ENCODE results near the gene EXOC2. TPM values are rescaled to one million over a fixed set of nuclear protein-coding genes. Genes with fewer than 3 reads are reported as not detected.
"Not testable (repeated sequence)": the region's sequence is repeated elsewhere in the genome, so short reads cannot be mapped to it uniquely, and the experiment has no call there.

EXOC2 gene
- polyA plus RNA-seq, 1 donor = 22.3 TPM

DNA sequence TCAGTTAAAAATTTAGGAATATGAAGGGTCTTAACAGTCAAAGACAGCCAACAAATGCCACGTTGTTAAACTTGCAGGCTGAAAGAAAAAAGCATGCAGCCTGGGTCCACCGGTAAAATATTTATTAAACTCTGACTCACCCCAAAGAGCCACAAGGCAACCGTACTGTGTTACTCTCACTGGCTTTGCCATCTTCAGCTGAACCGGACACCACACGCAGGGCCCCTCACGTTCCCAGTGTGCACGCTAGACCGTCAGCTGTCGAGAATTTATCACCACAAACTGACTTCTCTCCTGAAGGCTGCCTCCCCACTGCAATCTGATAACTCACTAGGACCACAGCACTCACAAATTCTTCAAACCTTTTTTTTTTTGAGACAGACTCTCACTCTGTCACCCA, 66.7 kb downstream of the EXOC2 start:
- no peak for DNase-seq

DNA sequence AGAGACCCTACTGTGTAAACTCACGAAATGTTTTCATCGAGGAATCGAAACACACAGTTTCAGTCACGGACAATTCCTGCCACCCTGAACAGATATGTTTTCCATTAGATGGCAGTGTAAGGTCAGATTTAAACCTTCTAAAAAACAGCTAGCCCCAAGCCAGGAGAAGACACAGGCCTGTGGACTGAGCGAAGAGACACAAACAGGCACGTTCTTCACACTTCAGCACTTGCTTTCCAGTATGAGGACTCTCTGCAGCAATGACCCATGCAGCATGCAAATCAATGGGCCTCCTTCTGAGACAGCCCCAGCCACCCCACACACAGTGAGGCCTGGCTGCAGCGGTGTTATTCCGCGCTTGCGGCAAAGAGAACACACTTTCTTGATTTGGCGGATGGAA, 68.0 kb downstream of the EXOC2 start:
- DNase-seq = no peak

DNA sequence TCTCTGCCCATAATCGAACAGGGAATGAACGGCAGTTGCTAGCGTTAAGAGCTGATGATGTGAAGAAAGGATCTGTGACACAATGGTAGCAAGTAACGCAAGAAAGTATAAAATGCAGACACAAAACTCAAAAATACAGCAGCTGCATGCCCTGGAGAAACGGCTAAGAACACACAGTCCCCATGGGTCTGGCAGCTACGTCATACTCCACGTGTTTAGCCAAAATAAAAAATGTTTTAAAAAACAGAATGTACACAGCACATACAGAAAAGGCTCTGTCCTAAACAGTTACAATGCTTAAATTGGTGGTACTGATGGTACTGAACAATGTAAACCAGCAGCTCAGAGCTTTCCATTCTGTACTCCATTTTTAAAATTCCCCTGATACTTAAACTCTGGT, 70.5 kb downstream of the EXOC2 start:
- DNase-seq = peak; percentile 9

- DNase-seq = no peak
Observed at GRCh38 chr6:621931-622330, 71.0 kb downstream of the EXOC2 start.

DNA sequence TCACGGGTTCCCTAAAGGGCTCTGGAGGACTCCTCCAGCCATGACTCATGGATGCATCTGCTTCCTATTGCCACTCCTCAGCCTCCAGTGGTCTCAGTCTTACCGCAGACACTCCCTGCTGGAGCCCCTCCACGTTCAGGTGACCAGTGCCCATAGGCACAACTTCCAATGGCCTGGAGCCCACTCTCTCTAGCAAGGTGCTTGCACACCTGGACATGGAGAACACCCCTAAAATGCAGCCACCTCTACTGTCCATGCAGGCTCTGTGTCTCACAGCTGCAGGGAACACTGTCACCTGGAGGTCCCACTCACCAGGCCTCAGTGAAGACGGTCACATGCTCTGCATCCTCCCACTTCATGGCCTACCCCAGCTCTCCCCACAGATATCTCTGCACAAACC, 72.0 kb downstream of the EXOC2 start:
- DNase-seq = no peak

DNA sequence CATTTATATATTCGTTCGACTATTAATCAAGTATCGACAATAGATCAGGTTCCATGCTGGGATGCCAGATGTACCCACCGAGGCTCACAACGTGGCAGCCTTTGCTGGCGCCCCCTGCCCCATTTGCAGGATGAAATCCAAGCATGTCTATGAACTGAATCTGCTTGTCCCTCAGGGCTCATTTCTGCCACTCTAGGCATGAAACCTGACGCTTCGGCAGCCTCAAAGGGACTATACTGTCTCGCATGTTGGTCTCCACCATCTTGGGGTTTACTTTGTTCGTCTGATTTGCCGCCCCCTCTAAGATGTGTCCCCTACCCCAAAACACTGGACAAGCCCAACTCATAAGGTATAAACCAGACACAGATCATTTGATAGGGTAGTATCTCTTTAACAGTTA, 72.8 kb downstream of the EXOC2 start:
- DNase-seq = no peak

DNA sequence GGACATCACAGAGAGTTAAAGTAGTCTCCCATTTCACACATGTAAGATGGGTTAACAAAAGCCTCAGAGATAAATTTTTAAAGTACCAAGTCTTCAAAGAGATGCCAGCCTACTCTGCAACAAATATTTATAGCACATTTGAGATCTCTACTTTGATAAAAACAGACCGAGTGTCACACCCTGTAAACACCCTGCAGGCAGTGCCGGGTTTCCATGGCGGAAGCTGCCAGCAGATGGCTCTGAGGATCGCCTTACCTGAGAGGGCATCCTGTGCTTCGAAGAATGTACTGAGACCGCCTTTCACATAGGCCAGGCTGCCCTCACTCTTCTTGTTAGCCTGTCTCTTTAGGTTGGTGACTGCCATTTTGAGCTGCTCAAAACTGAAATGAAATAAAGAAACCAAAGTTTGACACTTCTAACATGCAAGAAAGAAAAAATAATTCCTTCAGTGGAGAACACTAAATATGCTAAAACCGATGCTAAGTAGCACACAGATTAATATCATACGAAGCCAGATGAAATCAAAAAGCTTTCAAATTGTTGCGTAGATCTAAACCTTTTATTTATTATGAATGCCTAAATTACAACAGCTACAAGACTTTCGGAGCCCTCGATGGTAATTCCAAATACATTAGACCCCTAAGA, 75.4 kb downstream of the EXOC2 start:
- no peak for DNase-seq

- DNase-seq = no peak
Observed at GRCh38 chr6:613981-614380, 79.0 kb downstream of the EXOC2 start.

DNA sequence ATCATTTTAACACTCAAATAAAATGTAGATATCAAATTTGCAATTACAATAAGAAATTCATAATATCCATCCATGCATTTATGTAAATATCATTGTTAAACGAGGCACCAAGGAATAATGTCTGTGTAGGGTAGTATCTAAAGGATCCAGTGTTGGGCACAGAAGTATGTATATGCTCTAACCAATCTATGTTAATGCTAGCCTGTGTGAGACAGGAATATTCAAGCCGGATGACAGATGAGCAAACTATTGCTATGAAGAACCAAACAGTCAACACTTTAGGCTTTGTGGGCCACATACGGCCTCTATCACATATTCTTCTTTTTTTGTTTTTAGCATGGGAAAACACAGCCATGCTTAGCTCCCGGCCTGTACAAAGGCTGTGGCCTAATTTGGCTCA, 81.0 kb downstream of the EXOC2 start:
- no peak for DNase-seq

DNA sequence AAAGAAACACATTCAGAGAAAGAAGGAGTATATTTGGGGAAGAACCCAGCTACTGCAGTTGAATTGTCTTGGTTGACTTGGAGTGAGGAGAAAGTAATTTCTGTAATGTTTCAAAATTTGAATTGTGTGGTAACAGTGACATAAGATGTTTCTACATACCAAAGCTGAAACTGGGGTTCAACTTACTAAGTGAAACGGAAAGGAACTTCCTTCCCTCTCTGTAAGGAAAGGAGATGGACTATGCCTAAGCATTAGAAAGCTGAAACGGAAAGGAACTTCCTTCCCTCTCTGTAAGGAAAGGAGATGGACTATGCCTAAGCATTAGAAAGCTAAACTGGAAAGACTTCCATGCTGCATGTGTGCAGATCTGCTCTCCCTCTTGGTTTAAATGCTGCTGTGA, 82.1 kb downstream of the EXOC2 start:
- no peak for DNase-seq

DNA sequence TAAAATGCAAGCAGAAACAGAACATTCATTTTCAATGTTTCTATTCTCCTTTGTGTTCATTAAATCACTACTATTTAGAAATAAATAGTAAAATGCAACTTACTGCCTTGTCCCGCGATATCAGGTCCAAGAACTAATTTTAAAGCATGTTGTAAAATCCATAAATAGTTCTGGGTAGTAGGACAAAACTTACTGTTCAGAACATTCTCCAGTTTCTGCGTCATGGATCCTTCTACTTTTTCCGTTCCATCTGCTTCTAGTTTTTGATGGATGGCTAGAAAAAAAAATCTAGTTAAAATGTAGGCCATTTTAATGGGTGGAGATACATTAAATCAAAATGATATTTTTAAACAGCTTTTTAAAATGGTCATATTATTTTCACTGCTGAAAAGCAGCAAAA, 83.0 kb downstream of the EXOC2 start:
- no peak for DNase-seq

- no peak for DNase-seq
Observed at GRCh38 chr6:606829-607379, 86.0 kb downstream of the EXOC2 start.

DNA sequence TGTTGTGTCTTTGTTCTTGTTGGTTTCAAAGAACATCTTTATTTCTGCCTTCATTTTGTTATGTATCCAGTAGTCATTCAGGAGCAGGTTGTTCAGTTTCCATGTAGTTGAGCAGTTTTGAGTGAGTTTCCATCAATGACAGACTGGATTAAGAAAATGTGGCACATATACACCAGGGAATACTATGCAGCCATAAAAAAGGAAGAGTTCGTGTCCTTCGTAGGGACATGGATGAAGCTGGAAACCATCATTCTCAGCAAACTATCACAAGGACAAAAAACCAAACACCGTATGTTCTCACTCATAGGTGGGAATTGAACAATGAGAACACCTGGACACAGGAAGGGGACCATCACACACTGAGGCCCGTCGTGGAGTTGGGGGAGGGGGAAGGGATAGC, 87.0 kb downstream of the EXOC2 start:
- not testable (repeated sequence) for DNase-seq

DNA sequence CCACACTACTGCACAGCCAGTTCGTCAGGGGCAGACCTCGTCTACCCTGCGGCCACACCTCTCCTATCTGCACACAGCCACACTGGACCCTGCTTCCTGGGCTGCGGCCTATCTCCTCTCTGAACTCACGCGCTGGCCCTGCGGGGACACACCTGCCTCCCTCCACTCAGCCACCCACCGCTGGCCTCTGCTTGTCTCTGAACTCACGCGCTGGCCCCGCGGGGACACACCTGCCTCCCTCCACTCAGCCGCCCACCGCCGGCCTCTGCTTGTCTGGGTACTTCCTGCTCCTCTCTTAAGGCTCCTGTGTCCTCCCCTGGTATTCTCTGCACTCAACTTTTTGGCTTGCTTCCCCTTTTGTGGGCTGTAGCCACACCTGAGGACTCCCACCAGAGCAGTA, 88.4 kb downstream of the EXOC2 start:
- DNase-seq = no peak

GRCh38 chr6:603265-603664, 89.7 kb downstream of the EXOC2 start:
- DNase-seq = no peak

DNA sequence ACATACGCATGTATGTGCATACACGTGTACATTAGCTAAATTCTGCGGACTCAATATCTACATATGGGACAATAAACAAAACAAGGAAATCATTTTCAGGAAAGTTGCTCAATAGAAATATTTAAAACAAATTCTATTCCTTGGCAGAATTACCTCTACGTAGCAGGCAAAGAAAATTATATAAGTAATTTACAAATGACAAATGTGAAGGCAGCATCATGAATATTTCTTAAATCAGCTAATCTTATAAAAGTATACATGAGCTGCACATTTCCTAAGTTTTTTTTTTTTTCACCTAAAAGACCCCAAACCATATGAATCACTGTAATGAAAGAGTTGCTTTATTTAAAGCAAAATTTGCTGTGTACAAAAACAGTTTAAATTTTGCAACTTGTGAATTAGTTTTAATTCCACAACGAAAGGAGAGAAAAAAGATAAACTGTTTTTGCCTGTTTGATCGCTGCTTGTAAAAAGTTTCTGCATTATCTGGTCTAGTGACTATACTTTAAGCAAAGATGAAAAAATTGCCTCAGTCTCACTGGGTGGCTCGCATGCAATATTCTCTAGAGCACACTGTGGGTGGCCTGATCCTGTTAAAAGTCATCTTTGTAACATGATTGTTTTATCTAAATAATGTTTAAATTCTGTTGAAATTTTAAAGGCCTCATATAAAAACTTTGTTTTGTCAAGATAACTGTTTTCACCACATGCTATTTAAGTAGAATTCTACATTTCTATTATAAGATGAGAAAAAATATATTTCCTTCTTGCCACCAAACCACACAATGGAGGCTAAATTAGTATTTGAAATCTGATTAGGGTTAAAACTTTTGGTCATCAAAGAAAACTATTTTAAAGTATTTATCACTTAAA, 93.1 kb downstream of the EXOC2 start:
- no peak for DNase-seq

- DNase-seq = no peak
Observed at GRCh38 chr6:593907-594212, 99.1 kb downstream of the EXOC2 start.

GRCh38 chr6:593139-593906, 99.6 kb downstream of the EXOC2 start:
- peak; percentile 46 for DNase-seq

DNA sequence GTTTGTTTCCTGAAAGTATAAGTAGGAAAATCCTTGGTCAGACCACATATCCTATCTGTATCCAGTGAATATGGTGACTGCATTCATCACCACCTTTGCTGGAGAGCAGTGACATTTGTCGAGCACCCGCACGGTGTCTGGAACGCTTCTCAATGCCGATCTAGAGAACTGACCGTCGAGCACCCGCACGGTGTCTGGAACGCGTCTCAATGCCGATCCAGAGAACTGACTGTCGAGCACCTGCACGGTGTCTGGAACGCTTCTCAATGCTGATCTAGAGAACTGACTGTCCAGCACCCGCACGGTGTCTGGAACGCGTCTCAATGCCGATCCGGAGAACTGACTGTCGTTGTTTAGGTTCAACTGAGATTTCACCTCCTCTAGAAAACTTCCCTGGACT, 103.8 kb downstream of the EXOC2 start:
- DNase-seq = no peak

DNA sequence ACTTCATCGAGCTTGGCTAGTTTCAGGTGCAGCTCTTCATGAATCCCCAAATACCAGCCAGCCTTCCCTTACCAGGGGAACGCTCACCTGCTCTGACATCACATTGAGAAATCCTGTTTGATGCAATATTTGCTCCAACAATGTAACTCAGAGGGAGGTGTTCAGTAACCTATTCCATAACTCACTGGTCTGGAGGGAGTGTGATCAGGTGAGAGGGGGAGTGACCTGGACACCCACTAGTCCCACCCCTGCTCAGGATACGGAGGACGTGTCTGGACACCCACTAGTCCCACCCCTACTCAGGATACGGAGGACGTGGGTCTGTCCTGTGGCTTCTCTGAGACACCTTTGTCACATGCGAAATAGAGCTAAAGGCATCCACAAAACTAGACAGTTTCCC, 106.4 kb downstream of the EXOC2 start:
- no peak for DNase-seq

- DNase-seq = no peak
Observed at GRCh38 chr6:583635-584034, 109.3 kb downstream of the EXOC2 start.

- no peak for DNase-seq
Observed at GRCh38 chr6:583116-583515, 109.8 kb downstream of the EXOC2 start.

DNA sequence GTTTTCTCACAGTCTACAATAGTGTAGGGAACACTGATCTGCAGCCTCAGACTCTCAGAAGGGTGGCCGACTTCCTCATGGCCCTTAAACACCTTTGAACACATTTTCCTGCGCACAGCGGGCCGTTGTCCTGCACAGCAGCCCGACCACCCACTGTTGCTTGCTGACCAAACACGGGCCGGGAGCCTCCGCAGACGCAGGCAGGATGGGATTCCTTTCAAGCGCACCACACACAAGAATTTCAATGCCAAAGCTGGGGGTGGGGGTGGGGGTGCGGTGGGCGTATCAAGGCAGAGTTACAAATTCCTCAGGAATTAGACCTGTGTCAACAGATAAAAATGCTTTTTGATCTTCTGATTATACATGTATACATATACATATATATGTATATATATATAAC, 110.6 kb downstream of the EXOC2 start:
- DNase-seq = no peak
